HTR-8/SVneo (cell line): ENCODE measurements around the gene MDH1.

Source experiments
- DNase-seq: peaks from one replicate; pipeline ENCODE4 v3.0.0; 2011; ENCODE audit warnings: low spot score, mixed read lengths; ENCODE audit not compliant: insufficient read length
- FAIRE-seq: peaks from 2 replicates; lab custom pipeline; 2011; peaks lifted over from hg19 to GRCh38; lab: Jason Lieb, UNC

The MDH1 gene

GRCh38 chr2:63627866-63628265, 39.1 kb downstream of the MDH1 start:
- DNase-seq (no peak), FAIRE-seq (no peak)

DNA sequence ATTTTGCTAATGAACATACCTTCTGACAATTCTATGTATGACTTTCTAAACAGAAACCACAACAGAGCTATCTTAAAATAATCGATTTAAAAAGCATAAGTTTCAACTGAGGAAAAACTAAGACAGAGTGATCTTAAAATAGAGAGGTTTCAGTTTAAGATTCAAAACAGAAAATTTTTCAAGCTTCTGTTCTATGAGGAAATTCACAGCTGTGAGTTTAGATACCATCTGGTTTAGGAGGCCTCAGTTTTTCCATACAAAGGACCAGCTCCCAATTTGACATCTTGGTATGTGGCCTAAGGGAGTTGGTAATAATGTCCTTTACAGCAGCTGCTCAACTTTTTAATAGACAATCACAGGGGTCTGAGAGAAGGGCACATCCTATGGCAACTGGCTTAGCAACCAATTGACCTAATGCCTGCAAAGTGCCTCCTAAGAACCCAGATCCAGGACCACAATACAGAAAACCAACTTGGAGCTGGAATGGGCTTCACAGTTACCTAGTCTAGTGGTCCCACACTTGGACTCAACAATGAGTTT, 39.7 kb downstream of the MDH1 start:
- no peak for DNase-seq
- no peak for FAIRE-seq

DNA sequence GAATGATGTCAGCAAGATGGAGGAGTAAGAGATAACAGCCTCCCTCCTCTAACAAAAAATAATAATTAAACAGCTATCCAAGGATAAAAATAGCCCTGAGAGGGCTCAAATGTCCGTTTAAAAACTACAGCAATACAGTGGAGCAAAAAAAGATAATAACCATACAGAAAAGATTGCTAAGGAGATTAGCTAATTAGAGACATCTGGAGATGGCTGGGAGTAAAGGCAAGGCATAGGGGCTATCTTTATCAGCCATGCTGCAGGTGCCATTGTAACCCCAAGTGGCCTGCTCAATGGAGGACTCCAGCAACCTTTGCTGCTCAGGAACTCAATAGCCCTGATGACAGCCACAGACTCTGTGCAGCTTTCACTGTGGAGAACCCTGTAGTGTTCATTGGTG, 42.7 kb downstream of the MDH1 start:
- DNase-seq = no peak
- no peak for FAIRE-seq

DNA sequence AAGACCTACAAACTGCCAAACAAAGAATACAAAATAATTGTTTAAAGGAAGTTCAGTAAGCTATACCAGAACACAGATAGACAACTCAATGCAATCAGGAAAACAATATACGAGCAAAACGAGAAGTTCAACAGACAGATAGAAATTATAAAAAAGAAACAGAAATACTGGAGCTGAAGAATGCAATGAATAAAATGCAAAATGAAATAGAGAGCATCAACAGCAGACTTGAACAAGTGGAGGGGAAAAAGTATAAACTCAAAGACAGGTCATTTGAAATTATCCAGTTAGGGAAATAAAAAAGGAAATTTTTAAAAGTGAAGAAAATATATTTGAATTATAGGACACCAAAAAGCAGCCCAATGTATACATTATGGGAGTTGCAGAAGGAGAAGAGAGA, 43.6 kb downstream of the MDH1 start:
- FAIRE-seq (no peak), DNase-seq (no peak)

- DNase-seq (no peak), FAIRE-seq (no peak)
Measured at GRCh38 chr2:63639344-63639743, 50.6 kb downstream of the MDH1 start.

- FAIRE-seq (no peak), DNase-seq (no peak)
Measured at GRCh38 chr2:63642946-63643345, 54.2 kb downstream of the MDH1 start.

DNA sequence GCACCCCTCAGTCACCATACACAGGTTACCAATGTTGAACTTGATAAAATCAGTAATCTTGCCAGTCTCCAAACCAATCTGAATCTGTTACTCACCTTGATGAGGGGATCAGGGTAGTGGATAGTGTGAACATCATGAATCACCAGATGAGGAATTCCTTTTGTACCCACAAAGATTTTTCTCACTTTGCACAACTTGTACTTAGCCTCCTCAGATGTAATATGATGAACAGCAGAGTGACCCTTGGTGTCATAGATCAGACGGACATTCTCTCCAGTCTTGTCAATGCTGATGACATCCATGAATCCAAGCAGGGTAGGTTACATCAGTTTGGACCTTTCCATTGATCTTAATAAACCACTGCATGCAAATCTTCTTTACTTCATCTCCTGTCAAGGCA, 54.7 kb downstream of the MDH1 start:
- FAIRE-seq (peak; percentile 87), DNase-seq (no peak)

DNA sequence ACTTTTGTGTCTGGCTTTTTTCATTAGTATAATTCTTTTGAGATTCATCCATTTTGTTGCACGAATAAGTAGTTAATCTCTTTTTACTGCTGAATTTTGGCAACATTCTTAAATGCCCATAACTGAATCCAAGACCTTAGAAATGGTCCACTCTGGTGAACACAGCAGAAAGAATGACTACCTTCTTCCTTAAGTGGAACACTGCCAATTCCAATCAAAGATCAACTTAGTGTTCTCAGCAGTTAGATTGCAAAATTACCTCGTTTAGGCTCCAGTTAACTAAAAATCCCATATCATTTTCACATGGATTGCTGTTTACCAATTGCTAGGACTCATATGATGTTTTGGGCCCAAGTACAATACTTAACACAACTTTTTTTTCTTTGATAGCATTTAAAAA, 59.9 kb downstream of the MDH1 start:
- FAIRE-seq = no peak
- no peak for DNase-seq

DNA sequence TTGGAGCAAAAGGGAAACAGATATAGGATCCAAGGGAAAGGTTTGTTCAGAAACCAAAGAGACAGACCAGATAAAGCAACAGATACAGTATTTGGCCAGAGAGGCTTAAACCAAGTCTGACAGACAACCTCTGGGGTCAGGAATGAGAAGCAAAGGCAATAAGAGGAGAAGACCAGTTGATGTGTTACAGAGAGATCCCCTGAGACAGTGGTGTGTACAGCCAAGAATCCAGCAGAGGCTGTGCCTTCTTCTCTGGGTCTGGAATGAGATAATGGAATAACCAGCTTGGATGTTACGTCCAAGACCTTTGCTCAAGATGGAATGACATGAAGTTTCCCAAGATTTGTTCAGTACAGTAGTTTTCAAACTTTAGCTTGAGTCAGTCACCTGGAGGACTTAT, 61.1 kb downstream of the MDH1 start:
- no peak for FAIRE-seq

GRCh38 chr2:63650756-63651155, 62.0 kb downstream of the MDH1 start:
- DNase-seq (no peak), FAIRE-seq (no peak)

More for the DNA sequence above, 61.1 kb downstream of the MDH1 start:
- DNase-seq = no peak

DNA sequence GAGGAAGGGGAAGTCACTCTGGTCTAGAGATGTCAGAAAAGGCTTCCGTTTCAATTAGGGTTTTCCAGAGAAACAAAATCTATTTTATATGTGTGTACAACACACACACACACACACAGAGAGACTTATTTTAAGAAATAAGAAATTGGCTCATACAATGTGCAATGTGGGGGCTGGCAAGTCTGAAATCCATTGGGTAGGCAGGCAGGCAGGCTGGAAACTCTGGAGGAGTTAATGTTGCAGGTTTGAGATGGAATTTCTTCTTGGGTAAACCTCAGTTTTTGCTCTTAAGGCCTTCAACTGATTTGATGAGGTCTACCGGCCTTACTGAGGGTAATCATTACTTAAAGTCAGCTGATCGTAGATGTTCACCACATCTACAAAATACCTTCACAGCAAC, 62.6 kb downstream of the MDH1 start:
- no peak for FAIRE-seq
- no peak for DNase-seq

GRCh38 chr2:63651861-63652651, 63.3 kb downstream of the MDH1 start:
- FAIRE-seq (no peak), DNase-seq (no peak)

DNA sequence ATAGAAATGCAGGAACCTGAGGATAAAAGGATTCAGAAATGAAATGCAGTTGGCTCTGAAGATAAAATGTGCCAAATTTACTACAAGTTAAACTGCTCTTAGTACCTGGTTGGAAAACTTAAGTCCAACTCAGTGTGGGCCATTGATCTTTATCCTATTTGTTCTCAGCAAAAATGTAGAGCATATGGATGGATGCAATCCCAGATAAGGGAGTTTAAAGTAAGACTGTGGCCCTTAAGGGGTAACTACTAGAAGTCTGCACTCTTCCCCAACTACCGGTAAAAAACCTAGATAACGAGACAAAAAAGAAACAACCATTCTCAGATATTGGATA, 63.9 kb downstream of the MDH1 start:
- DNase-seq (no peak), FAIRE-seq (no peak)

GRCh38 chr2:63654959-63655358, 66.2 kb downstream of the MDH1 start:
- DNase-seq = no peak
- FAIRE-seq = no peak
